ENCODE results near the gene AGK. TPM values are rescaled to one million over a fixed set of nuclear protein-coding genes. Genes with fewer than 3 reads are reported as not detected.

AGK gene
- total RNA-seq, 5 donors from 2014 or later (not counting 1 experiment from before 2014, with no cell fraction given) = 22.1 to 39.7 (median 28.8) TPM

DNA sequence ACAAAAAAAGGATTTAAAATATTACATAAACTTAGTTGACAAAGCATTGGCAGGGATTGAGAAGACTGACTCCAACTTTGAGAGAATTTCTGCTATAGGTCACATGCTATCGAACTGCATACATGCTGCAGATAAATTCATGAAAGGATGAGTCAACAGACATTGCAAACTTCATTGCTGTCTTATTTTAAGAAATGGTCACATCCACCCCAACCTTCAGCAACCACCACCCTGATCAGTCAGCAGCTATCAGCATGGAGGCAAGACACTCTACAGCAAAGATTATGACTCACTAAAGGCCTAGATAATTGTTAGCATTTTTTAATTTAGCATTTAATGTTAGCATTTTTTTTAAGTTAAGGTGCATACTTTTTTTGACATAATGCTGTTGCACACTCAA, 73.6 kb downstream of the AGK start:
- peaks cover 0 to 17% of the 10 kb centered on the region in 2 donors for H3K36me3 ChIP-seq (ENCODE audit: control insufficient read depth in 2 of 2, extremely low read depth in 1 of 2, insufficient read depth in 1 of 2, low read length in 1 of 2)
- H3K9me3 ChIP-seq = no peaks in the 10 kb centered on the region
- H3K4me3 ChIP-seq (ENCODE audit: control insufficient read depth in 1 of 2, extremely low read depth in 1 of 2, low read length in 1 of 2) = no peak overlapping the region
- Mint-ChIP-seq H3K4me3 (no peak overlapping the region), H3K4me1 (no peaks in the 10 kb centered on the region), H3K27me3 (no peaks in the 10 kb centered on the region), H3K36me3 (peaks cover 59% of the 10 kb centered on the region), H3K27ac (no peak overlapping the region), H3K9me3 (no peaks in the 10 kb centered on the region)
- whole genome bisulfite sequencing (ENCODE audit: insufficient coverage) = no CpG with 5 or more reads among the region's 1 CpG
- ChIA-PET CTCF (no interaction called here), POLR2A (no interaction called here)
- no peaks in the 10 kb centered on the region for H3K4me1 ChIP-seq (ENCODE audit: control insufficient read depth in 1 of 2, extremely low read depth in 1 of 2, insufficient read depth in 2 of 2, low read length in 2 of 2)
- ATAC-seq (replicated peaks in 1 of 4) (no peak), DNase-seq (no peak)
- H3K27me3 ChIP-seq (replicated peaks in 1 of 2; ENCODE audit: control insufficient read depth in 2 of 2, extremely low read depth in 1 of 2, insufficient read depth in 2 of 2, low read length in 1 of 2) = no peaks in the 10 kb centered on the region
- no peak overlapping the region for H3K27ac ChIP-seq (ENCODE audit: low read length)

DNA sequence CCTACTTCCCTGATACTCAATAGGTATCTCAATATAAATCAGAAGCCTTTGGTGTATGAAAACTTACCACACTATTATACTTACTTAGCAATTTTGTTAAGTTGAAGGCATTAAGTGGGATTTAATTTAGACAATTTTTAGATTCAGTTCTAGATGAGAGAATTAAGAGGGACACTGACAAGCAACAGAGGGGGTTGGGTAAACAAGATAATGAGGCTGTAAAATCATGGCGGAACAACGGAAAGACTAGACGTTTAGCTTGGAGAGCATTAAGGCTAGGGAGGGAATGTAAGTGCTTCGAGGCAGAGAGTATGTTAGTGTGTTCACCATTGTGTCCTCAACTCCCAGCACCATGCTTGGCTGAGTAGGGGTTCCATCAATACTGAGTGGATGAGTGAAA, 79.4 kb downstream of the AGK start:
- Mint-ChIP-seq H3K9me3 (no peaks in the 10 kb centered on the region), H3K36me3 (peaks cover 54% of the 10 kb centered on the region), H3K27ac (no peak overlapping the region), H3K4me3 (no peak overlapping the region), H3K27me3 (no peaks in the 10 kb centered on the region), H3K4me1 (no peaks in the 10 kb centered on the region)
- H3K27ac ChIP-seq (ENCODE audit: low read length) = no peak overlapping the region
- H3K4me3 ChIP-seq (ENCODE audit: control insufficient read depth in 1 of 2, extremely low read depth in 1 of 2, low read length in 1 of 2) = no peak overlapping the region
- no peaks in the 10 kb centered on the region for H3K4me1 ChIP-seq (ENCODE audit: control insufficient read depth in 1 of 2, extremely low read depth in 1 of 2, insufficient read depth in 2 of 2, low read length in 2 of 2)
- DNase-seq = no peak
- ChIA-PET CTCF (no interaction called here), POLR2A (no interaction called here)
- WGBS (ENCODE audit: insufficient coverage) = 100% methylated on average over 4 of the region's 4 CpGs
- no peaks in the 10 kb centered on the region for H3K27me3 ChIP-seq (replicated peaks in 1 of 2; ENCODE audit: control insufficient read depth in 2 of 2, extremely low read depth in 1 of 2, insufficient read depth in 2 of 2, low read length in 1 of 2)
- ATAC-seq (replicated peaks in 1 of 4) = no peak
- H3K9me3 ChIP-seq = no peaks in the 10 kb centered on the region
- peaks cover 5 to 16% of the 10 kb centered on the region in 2 donors for H3K36me3 ChIP-seq (ENCODE audit: control insufficient read depth in 2 of 2, extremely low read depth in 1 of 2, insufficient read depth in 1 of 2, low read length in 1 of 2)

GRCh38 chr7:141631525-141631924, 80.3 kb downstream of the AGK start:
- Histone ChIP-seq H3K27me3 (replicated peaks in 1 of 2; ENCODE audit: control insufficient read depth in 2 of 2, extremely low read depth in 1 of 2, insufficient read depth in 2 of 2, low read length in 1 of 2) (no peaks in the 10 kb centered on the region), H3K36me3 (ENCODE audit: control insufficient read depth in 2 of 2, extremely low read depth in 1 of 2, insufficient read depth in 1 of 2, low read length in 1 of 2) (peaks cover 5 to 18% of the 10 kb centered on the region in 2 donors), H3K4me1 (ENCODE audit: control insufficient read depth in 1 of 2, extremely low read depth in 1 of 2, insufficient read depth in 2 of 2, low read length in 2 of 2) (no peaks in the 10 kb centered on the region), H3K9me3 (no peaks in the 10 kb centered on the region), H3K4me3 (ENCODE audit: control insufficient read depth in 1 of 2, extremely low read depth in 1 of 2, low read length in 1 of 2) (no peak overlapping the region), H3K27ac (ENCODE audit: low read length) (no peak overlapping the region)
- POLR2A ChIA-PET = interaction anchor here in 1 of 2 donors (0.9 kb wide), 1 partner anchor 20 kb away, joined by 3 read pairs; no protein-coding TSS in a partner anchor
- 90% methylated on average over 2 of the region's 2 CpGs for WGBS (ENCODE audit: insufficient coverage)
- H3K9me3 Mint-ChIP-seq = no peaks in the 10 kb centered on the region
- H3K4me1 Mint-ChIP-seq = no peaks in the 10 kb centered on the region
- peaks cover 58% of the 10 kb centered on the region for H3K36me3 Mint-ChIP-seq
- H3K4me3 Mint-ChIP-seq = no peak overlapping the region
- H3K27me3 Mint-ChIP-seq = no peaks in the 10 kb centered on the region
- H3K27ac Mint-ChIP-seq = no peak overlapping the region
- CTCF ChIA-PET = no interaction called here
- DNase-seq (no peak), ATAC-seq (replicated peaks in 1 of 4) (no peak)

DNA sequence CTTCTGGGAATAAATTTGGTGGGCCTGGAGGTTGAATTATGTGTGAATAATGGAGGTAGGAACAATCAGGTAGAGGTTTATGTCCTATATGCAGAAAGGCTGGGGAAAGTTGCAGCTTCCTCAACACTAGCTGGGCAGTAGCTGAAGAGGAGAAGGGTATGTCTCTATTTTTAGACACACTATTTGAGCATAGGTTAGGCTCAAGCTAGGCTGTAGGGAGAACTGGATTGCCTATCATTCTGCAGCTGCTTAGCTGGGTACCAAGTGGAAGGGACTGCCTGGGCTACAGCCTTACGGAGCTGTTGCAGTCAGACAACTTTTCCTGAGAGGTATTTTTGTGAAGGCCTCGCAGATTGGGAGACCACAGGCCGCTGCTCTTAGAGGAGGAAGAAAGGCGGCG, 82.9 kb downstream of the AGK start:
- Histone ChIP-seq H3K4me3 (ENCODE audit: control insufficient read depth in 1 of 2, extremely low read depth in 1 of 2, low read length in 1 of 2) (no peak overlapping the region), H3K27me3 (replicated peaks in 1 of 2; ENCODE audit: control insufficient read depth in 2 of 2, extremely low read depth in 1 of 2, insufficient read depth in 2 of 2, low read length in 1 of 2) (no peaks in the 10 kb centered on the region), H3K9me3 (no peaks in the 10 kb centered on the region), H3K27ac (ENCODE audit: low read length) (no peak overlapping the region), H3K4me1 (ENCODE audit: control insufficient read depth in 1 of 2, extremely low read depth in 1 of 2, insufficient read depth in 2 of 2, low read length in 2 of 2) (no peaks in the 10 kb centered on the region), H3K36me3 (ENCODE audit: control insufficient read depth in 2 of 2, extremely low read depth in 1 of 2, insufficient read depth in 1 of 2, low read length in 1 of 2) (peaks cover 5 to 24% of the 10 kb centered on the region in 2 donors)
- Mint-ChIP-seq H3K27me3 (no peaks in the 10 kb centered on the region), H3K27ac (no peak overlapping the region), H3K4me3 (no peak overlapping the region), H3K36me3 (peaks cover 64% of the 10 kb centered on the region), H3K9me3 (no peaks in the 10 kb centered on the region), H3K4me1 (no peaks in the 10 kb centered on the region)
- POLR2A ChIA-PET = no interaction called here
- no peak for DNase-seq
- CTCF ChIA-PET = no interaction called here
- WGBS (ENCODE audit: insufficient coverage) = 96% methylated on average over 5 of the region's 5 CpGs
- ATAC-seq (replicated peaks in 1 of 4) = no peak

- CTCF ChIA-PET = interaction anchor here in 1 of 2 donors (0.7 kb wide), 1 partner anchor 18 kb away, joined by 3 read pairs; no protein-coding TSS in a partner anchor
- H3K27ac Mint-ChIP-seq = no peak overlapping the region
- H3K36me3 Mint-ChIP-seq = peaks cover 66% of the 10 kb centered on the region
Measured at GRCh38 chr7:141636053-141636452, 84.8 kb downstream of the AGK start.

DNA sequence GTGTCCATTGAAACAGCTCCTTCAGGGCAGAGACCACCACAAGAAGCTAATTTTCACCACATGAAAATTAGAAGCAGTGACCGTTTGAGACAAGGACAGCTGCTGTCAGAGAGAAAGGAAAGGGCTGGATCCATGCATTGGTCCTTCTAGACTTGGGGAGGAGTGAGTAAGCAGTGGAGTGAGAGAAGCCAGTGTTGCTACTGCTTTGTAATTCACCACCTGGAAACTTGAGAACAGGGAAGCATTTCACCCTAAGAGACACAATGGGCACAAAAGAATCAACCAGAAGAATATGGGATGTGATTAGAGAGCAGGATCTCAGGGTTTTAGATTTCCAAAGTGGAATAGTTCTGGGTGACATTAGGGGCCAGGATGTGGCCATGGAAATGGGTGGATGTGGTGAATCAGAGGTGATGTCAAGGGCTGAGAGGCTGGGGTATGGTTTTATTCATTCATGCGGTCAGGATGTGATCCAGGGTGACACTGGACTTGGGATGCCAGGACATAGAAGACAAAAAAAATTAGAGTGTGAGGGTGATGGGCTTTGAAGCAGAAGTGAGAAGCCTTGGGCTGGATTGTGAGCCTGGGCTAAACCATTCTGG, 89.1 kb downstream of the AGK start:
- H3K4me3 ChIP-seq (ENCODE audit: control insufficient read depth in 1 of 2, extremely low read depth in 1 of 2, low read length in 1 of 2) = no peak overlapping the region
- Mint-ChIP-seq H3K9me3 (no peaks in the 10 kb centered on the region), H3K36me3 (peaks cover 55% of the 10 kb centered on the region), H3K4me3 (no peak overlapping the region), H3K27ac (peak overlapping the region in 1 of 2 donors; percentile 36), H3K4me1 (no peaks in the 10 kb centered on the region), H3K27me3 (no peaks in the 10 kb centered on the region)
- no peak for ATAC-seq (replicated peaks in 1 of 4)
- H3K27me3 ChIP-seq (replicated peaks in 1 of 2; ENCODE audit: control insufficient read depth in 2 of 2, extremely low read depth in 1 of 2, insufficient read depth in 2 of 2, low read length in 1 of 2) = no peaks in the 10 kb centered on the region
- 100% methylated on average over 1 of the region's 2 CpGs for WGBS (ENCODE audit: insufficient coverage)
- ChIA-PET POLR2A (no interaction called here), CTCF (no interaction called here)
- no peak for DNase-seq
- H3K36me3 ChIP-seq (ENCODE audit: control insufficient read depth in 2 of 2, extremely low read depth in 1 of 2, insufficient read depth in 1 of 2, low read length in 1 of 2) = peaks cover 10 to 50% of the 10 kb centered on the region in 2 donors
- no peaks in the 10 kb centered on the region for H3K9me3 ChIP-seq
- H3K4me1 ChIP-seq (ENCODE audit: control insufficient read depth in 1 of 2, extremely low read depth in 1 of 2, insufficient read depth in 2 of 2, low read length in 2 of 2) = no peaks in the 10 kb centered on the region
- no peak overlapping the region for H3K27ac ChIP-seq (ENCODE audit: low read length)

More at GRCh38 chr7:141636053-141636452, 84.8 kb downstream of the AGK start:
- Mint-ChIP-seq H3K9me3 (no peaks in the 10 kb centered on the region), H3K4me1 (no peaks in the 10 kb centered on the region), H3K4me3 (no peak overlapping the region), H3K27me3 (no peaks in the 10 kb centered on the region)
- Histone ChIP-seq H3K36me3 (ENCODE audit: control insufficient read depth in 2 of 2, extremely low read depth in 1 of 2, insufficient read depth in 1 of 2, low read length in 1 of 2) (peaks cover 9 to 34% of the 10 kb centered on the region in 2 donors), H3K4me1 (ENCODE audit: control insufficient read depth in 1 of 2, extremely low read depth in 1 of 2, insufficient read depth in 2 of 2, low read length in 2 of 2) (no peaks in the 10 kb centered on the region), H3K27ac (ENCODE audit: low read length) (no peak overlapping the region), H3K9me3 (no peaks in the 10 kb centered on the region), H3K4me3 (ENCODE audit: control insufficient read depth in 1 of 2, extremely low read depth in 1 of 2, low read length in 1 of 2) (no peak overlapping the region), H3K27me3 (replicated peaks in 1 of 2; ENCODE audit: control insufficient read depth in 2 of 2, extremely low read depth in 1 of 2, insufficient read depth in 2 of 2, low read length in 1 of 2) (no peaks in the 10 kb centered on the region)
- WGBS (ENCODE audit: insufficient coverage) = no CpG with 5 or more reads among the region's 3 CpGs
- DNase-seq (no peak), ATAC-seq (replicated peaks in 1 of 4) (no peak)
- POLR2A ChIA-PET = interaction anchor here in 1 of 2 donors (0.6 kb wide), 1 partner anchor 132 kb away, joined by 3 read pairs; no protein-coding TSS in a partner anchor

All from T-cell (primary cell).